ENCODE data around the gene NOXRED1. TPM values are rescaled to one million over a fixed set of nuclear protein-coding genes. Genes with fewer than 3 reads are reported as not detected.
"Not testable (repeated sequence)": the region's sequence is repeated elsewhere in the genome, so short reads cannot be mapped to it uniquely, and the experiment has no call there.

NOXRED1 gene
- total RNA-seq, 4 donors from 2014 or later: 0.38 to 0.47 (median 0.40) TPM; not detected in 1

- Histone ChIP-seq H3K4me3 (no peak overlapping the region), H3K36me3 (peaks cover 97% of the 10 kb centered on the region)
- 100% methylated on average over 3 of the region's 3 CpGs for WGBS
Observed at GRCh38 chr14:77426396-77426795, 3.1 kb upstream of the NOXRED1 start.

GRCh38 chr14:77424862-77425261, 1.5 kb upstream of the NOXRED1 start:
- Histone ChIP-seq H3K9me3 (no peaks in the 10 kb centered on the region), H3K27me3 (no peaks in the 10 kb centered on the region), H3K4me1 (no peaks in the 10 kb centered on the region), H3K27ac (no peak overlapping the region), H3K4me3 (no peak overlapping the region), H3K36me3 (peaks cover 81% of the 10 kb centered on the region)
- 94% methylated on average over 3 of the region's 3 CpGs for WGBS
- DNase-seq (ENCODE audit: low spot score in 2 of 2): no peak
- TF ChIP-seq POLR2AphosphoS5 (IDR thresholded peaks at IDR 0.05) (no peak), EP300 (IDR thresholded peaks at IDR 0.05) (no peak), POLR2A (IDR thresholded peaks at IDR 0.05) (no peak)
- TF ChIP-seq, protein P1, sequence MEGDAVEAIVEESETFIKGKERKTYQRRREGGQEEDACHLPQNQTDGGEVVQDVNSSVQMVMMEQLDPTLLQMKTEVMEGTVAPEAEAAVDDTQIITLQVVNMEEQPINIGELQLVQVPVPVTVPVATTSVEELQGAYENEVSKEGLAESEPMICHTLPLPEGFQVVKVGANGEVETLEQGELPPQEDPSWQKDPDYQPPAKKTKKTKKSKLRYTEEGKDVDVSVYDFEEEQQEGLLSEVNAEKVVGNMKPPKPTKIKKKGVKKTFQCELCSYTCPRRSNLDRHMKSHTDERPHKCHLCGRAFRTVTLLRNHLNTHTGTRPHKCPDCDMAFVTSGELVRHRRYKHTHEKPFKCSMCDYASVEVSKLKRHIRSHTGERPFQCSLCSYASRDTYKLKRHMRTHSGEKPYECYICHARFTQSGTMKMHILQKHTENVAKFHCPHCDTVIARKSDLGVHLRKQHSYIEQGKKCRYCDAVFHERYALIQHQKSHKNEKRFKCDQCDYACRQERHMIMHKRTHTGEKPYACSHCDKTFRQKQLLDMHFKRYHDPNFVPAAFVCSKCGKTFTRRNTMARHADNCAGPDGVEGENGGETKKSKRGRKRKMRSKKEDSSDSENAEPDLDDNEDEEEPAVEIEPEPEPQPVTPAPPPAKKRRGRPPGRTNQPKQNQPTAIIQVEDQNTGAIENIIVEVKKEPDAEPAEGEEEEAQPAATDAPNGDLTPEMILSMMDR (IDR thresholded peaks at IDR 0.05): no peak

More at GRCh38 chr14:77426396-77426795, 3.1 kb upstream of the NOXRED1 start:
- TF ChIP-seq, protein P1 (IDR thresholded peaks at IDR 0.05): no peak
- TF ChIP-seq EP300 (IDR thresholded peaks at IDR 0.05) (no peak), POLR2AphosphoS5 (IDR thresholded peaks at IDR 0.05) (no peak), POLR2A (IDR thresholded peaks at IDR 0.05) (no peak)
- no peaks in the 10 kb centered on the region for H3K27me3 ChIP-seq
- no peak for DNase-seq (ENCODE audit: low spot score in 2 of 2)
- no peak overlapping the region for H3K27ac ChIP-seq
- no peaks in the 10 kb centered on the region for H3K9me3 ChIP-seq
- no peaks in the 10 kb centered on the region for H3K4me1 ChIP-seq

DNA sequence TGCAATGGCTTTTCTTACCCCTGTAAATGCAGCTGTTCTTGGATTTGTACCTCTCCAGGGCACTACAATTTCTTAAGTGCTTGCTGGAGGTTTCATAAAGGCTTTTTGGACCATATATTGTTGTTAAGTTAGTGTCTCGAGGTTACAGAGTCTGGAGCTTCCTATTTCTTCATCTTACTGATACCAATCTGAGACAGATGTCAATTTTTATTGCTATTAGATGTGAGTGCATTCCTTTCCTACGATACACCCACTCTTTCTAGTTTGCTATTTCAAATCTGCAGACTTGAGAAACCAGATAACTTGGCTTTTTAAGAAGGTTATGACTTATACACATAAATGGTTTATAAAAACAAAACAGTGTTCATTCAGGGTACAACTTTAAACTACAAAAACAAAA, 2.1 kb downstream of the NOXRED1 start:
- Histone ChIP-seq H3K27ac (no peak overlapping the region), H3K4me1 (no peaks in the 10 kb centered on the region), H3K27me3 (no peaks in the 10 kb centered on the region), H3K4me3 (no peak overlapping the region), H3K36me3 (peaks cover 45% of the 10 kb centered on the region), H3K9me3 (peaks cover 5% of the 10 kb centered on the region)
- WGBS: 39% methylated on average over 2 of the region's 2 CpGs
- DNase-seq (ENCODE audit: low spot score in 2 of 2): no peak
- TF ChIP-seq POLR2AphosphoS5 (IDR thresholded peaks at IDR 0.05) (no peak), EP300 (IDR thresholded peaks at IDR 0.05) (no peak), POLR2A (IDR thresholded peaks at IDR 0.05) (no peak)
- TF ChIP-seq, protein P1 (IDR thresholded peaks at IDR 0.05): no peak

- DNase-seq (ENCODE audit: low spot score in 2 of 2): no peak
- TF ChIP-seq, protein P1 (IDR thresholded peaks at IDR 0.05): no peak
- TF ChIP-seq POLR2AphosphoS5 (IDR thresholded peaks at IDR 0.05) (no peak), EP300 (IDR thresholded peaks at IDR 0.05) (no peak), POLR2A (IDR thresholded peaks at IDR 0.05) (no peak)
- 91% methylated on average over 8 of the region's 8 CpGs for WGBS
Observed at GRCh38 chr14:77416836-77417235, 6.5 kb downstream of the NOXRED1 start.

GRCh38 chr14:77416098-77416497, 7.2 kb downstream of the NOXRED1 start:
- not testable (repeated sequence) for H3K27me3 ChIP-seq; H3K4me1 ChIP-seq; H3K36me3 ChIP-seq; H3K9me3 ChIP-seq; DNase-seq (ENCODE audit: low spot score in 2 of 2); H3K27ac ChIP-seq; H3K4me3 ChIP-seq
- WGBS: 92% methylated on average over 2 of the region's 3 CpGs

More at GRCh38 chr14:77416836-77417235, 6.5 kb downstream of the NOXRED1 start:
- Histone ChIP-seq H3K4me1 (no peaks in the 10 kb centered on the region), H3K4me3 (no peak overlapping the region), H3K27ac (no peak overlapping the region), H3K36me3 (peaks cover 2% of the 10 kb centered on the region), H3K27me3 (no peaks in the 10 kb centered on the region), H3K9me3 (peaks cover 5% of the 10 kb centered on the region)

GRCh38 chr14:77415403-77416030, 7.8 kb downstream of the NOXRED1 start:
- WGBS: 94% methylated on average over 10 of the region's 10 CpGs
- H3K27ac ChIP-seq; H3K4me3 ChIP-seq; H3K9me3 ChIP-seq; H3K36me3 ChIP-seq; DNase-seq (ENCODE audit: low spot score in 2 of 2); H3K27me3 ChIP-seq; H3K4me1 ChIP-seq: not testable (repeated sequence)

Measured in suprapubic skin (tissue), 4 donors.